Measurements from ENCODE around the gene LTB4R2. TPM values are rescaled to one million over a fixed set of nuclear protein-coding genes. Genes with fewer than 3 reads are reported as not detected.
A peak's percentile ranks its signal among the peaks of the same experiment; 100 is the strongest.

Gene LTB4R2
- total RNA-seq, 1 donor from 2014 or later, result 9.3 TPM

- peaks cover 10% of the 10 kb centered on the region for H3K9me3 Mint-ChIP-seq (ENCODE audit: unreplicated experiment)
- DNase-seq (ENCODE audit: low read depth), result no peak
- peaks cover 2% of the 10 kb centered on the region for H3K36me3 Mint-ChIP-seq (ENCODE audit: low read depth, unreplicated experiment)
- no peak for FAIRE-seq
- TF ChIP-seq EZH2 (IDR thresholded peaks at IDR 0.05; ENCODE audit: insufficient read depth, low read length), result no peak
- no peak for TF ChIP-seq CTCF (IDR thresholded peaks at IDR 0.05; ENCODE audit: insufficient read depth, low read depth, low read length)
- H3K4me3 ChIP-seq (ENCODE audit: insufficient read depth, low read depth, low read length), result no peak overlapping the region
- no peaks in the 10 kb centered on the region for H3K79me2 ChIP-seq (ENCODE audit: insufficient read depth, low read length)
- H2AFZ ChIP-seq (ENCODE audit: low read depth, low read length), result no peak overlapping the region
- H3K4me1 Mint-ChIP-seq (ENCODE audit: low read depth, unreplicated experiment), result no peaks in the 10 kb centered on the region
- H3K27ac ChIP-seq (ENCODE audit: low read depth, low read length), result no peak overlapping the region
- H3K4me3 Mint-ChIP-seq (ENCODE audit: unreplicated experiment), result peak overlapping the region; percentile 34
- H3K4me2 ChIP-seq (ENCODE audit: low read length), result no peak overlapping the region
- no peak overlapping the region for H3K27ac Mint-ChIP-seq (ENCODE audit: unreplicated experiment)
- peaks cover 64% of the 10 kb centered on the region for H3K27me3 ChIP-seq (ENCODE audit: insufficient read depth, low read length)
- no peak overlapping the region for H3K9ac ChIP-seq (ENCODE audit: low read length)
- no peaks in the 10 kb centered on the region for H3K36me3 ChIP-seq (ENCODE audit: insufficient read depth, low read length)
- no peaks in the 10 kb centered on the region for H3K9me3 ChIP-seq (ENCODE audit: insufficient read depth, low read depth, low read length)
- H3K4me1 ChIP-seq (ENCODE audit: insufficient read depth, low read length), result peaks cover 16% of the 10 kb centered on the region
- no peaks in the 10 kb centered on the region for H4K20me1 ChIP-seq (ENCODE audit: insufficient read depth, low read length)
- H3K27me3 Mint-ChIP-seq (ENCODE audit: low read depth, unreplicated experiment), result peaks cover 79% of the 10 kb centered on the region
Observed at GRCh38 chr14:24335461-24336171, 25.7 kb downstream of the LTB4R2 start.

GRCh38 chr14:24337144-24337823 is 27.3 kb downstream of the LTB4R2 start:
- H3K27ac ChIP-seq (ENCODE audit: low read depth, low read length), result no peak overlapping the region
- no peak overlapping the region for H2AFZ ChIP-seq (ENCODE audit: low read depth, low read length)
- no peaks in the 10 kb centered on the region for H4K20me1 ChIP-seq (ENCODE audit: insufficient read depth, low read length)
- Mint-ChIP-seq H3K4me3 (ENCODE audit: unreplicated experiment) (no peak overlapping the region), H3K4me1 (ENCODE audit: low read depth, unreplicated experiment) (no peaks in the 10 kb centered on the region), H3K27ac (ENCODE audit: unreplicated experiment) (no peak overlapping the region), H3K9me3 (ENCODE audit: unreplicated experiment) (peaks cover 10% of the 10 kb centered on the region), H3K27me3 (ENCODE audit: low read depth, unreplicated experiment) (peaks cover 81% of the 10 kb centered on the region), H3K36me3 (ENCODE audit: low read depth, unreplicated experiment) (peaks cover 2% of the 10 kb centered on the region)
- no peak overlapping the region for H3K4me2 ChIP-seq (ENCODE audit: low read length)
- no peak overlapping the region for H3K9ac ChIP-seq (ENCODE audit: low read length)
- no peak for FAIRE-seq
- peaks cover 15% of the 10 kb centered on the region for H3K4me1 ChIP-seq (ENCODE audit: insufficient read depth, low read length)
- peaks cover 66% of the 10 kb centered on the region for H3K27me3 ChIP-seq (ENCODE audit: insufficient read depth, low read length)
- no peaks in the 10 kb centered on the region for H3K36me3 ChIP-seq (ENCODE audit: insufficient read depth, low read length)
- DNase-seq (ENCODE audit: low read depth), result no peak
- no peak for TF ChIP-seq EZH2 (IDR thresholded peaks at IDR 0.05; ENCODE audit: insufficient read depth, low read length)
- no peak for TF ChIP-seq CTCF (IDR thresholded peaks at IDR 0.05; ENCODE audit: insufficient read depth, low read depth, low read length)
- no peaks in the 10 kb centered on the region for H3K79me2 ChIP-seq (ENCODE audit: insufficient read depth, low read length)
- H3K4me3 ChIP-seq (ENCODE audit: insufficient read depth, low read depth, low read length), result no peak overlapping the region
- H3K9me3 ChIP-seq (ENCODE audit: insufficient read depth, low read depth, low read length), result no peaks in the 10 kb centered on the region

- Mint-ChIP-seq H3K27ac (ENCODE audit: unreplicated experiment) (no peak overlapping the region), H3K4me1 (ENCODE audit: low read depth, unreplicated experiment) (no peaks in the 10 kb centered on the region), H3K36me3 (ENCODE audit: low read depth, unreplicated experiment) (peaks cover 2% of the 10 kb centered on the region), H3K9me3 (ENCODE audit: unreplicated experiment) (peaks cover 10% of the 10 kb centered on the region), H3K27me3 (ENCODE audit: low read depth, unreplicated experiment) (peaks cover 84% of the 10 kb centered on the region), H3K4me3 (ENCODE audit: unreplicated experiment) (no peak overlapping the region)
- H3K4me1 ChIP-seq (ENCODE audit: insufficient read depth, low read length), result peaks cover 9% of the 10 kb centered on the region
- H2AFZ ChIP-seq (ENCODE audit: low read depth, low read length), result no peak overlapping the region
- no peaks in the 10 kb centered on the region for H3K9me3 ChIP-seq (ENCODE audit: insufficient read depth, low read depth, low read length)
- DNase-seq (ENCODE audit: low read depth) (no peak), FAIRE-seq (no peak)
- H4K20me1 ChIP-seq (ENCODE audit: insufficient read depth, low read length), result no peaks in the 10 kb centered on the region
- H3K4me2 ChIP-seq (ENCODE audit: low read length), result no peak overlapping the region
- no peak overlapping the region for H3K9ac ChIP-seq (ENCODE audit: low read length)
- TF ChIP-seq CTCF (IDR thresholded peaks at IDR 0.05; ENCODE audit: insufficient read depth, low read depth, low read length) (no peak), EZH2 (IDR thresholded peaks at IDR 0.05; ENCODE audit: insufficient read depth, low read length) (no peak)
- no peaks in the 10 kb centered on the region for H3K36me3 ChIP-seq (ENCODE audit: insufficient read depth, low read length)
- no peak overlapping the region for H3K4me3 ChIP-seq (ENCODE audit: insufficient read depth, low read depth, low read length)
- peaks cover 64% of the 10 kb centered on the region for H3K27me3 ChIP-seq (ENCODE audit: insufficient read depth, low read length)
- no peaks in the 10 kb centered on the region for H3K79me2 ChIP-seq (ENCODE audit: insufficient read depth, low read length)
- H3K27ac ChIP-seq (ENCODE audit: low read depth, low read length), result no peak overlapping the region
Observed at GRCh38 chr14:24337824-24338175, 27.9 kb downstream of the LTB4R2 start.

Measured in astrocyte (in vitro differentiated cells and primary cell).